KMS-11 (cell line): ENCODE results near the gene MAGI2.

Experiments
- H2AFZ ChIP-seq: fragments of 200-600 bp; sonication (generic); 2 replicates; pipeline ENCODE4 v1.6.1; 2016; ENCODE audit warnings: antibody characterized with exemption, mixed run types, low read depth
- H3K27ac ChIP-seq: fragments of 200-600 bp; sonication (generic); 2 replicates; pipeline ENCODE4 v1.6.1; 2016; ENCODE audit warnings: mild to moderate bottlenecking, mixed run types
- H3K27me3 ChIP-seq: fragments of 200-600 bp; sonication (generic); 2 replicates; pipeline ENCODE4 v1.6.1; 2017; ENCODE audit warnings: mild to moderate bottlenecking, low read depth, mixed run types, moderate library complexity; ENCODE audit not compliant: insufficient read depth
- H3K36me3 ChIP-seq: fragments of 200-600 bp; sonication (generic); 2 replicates; pipeline ENCODE4 v1.6.1; 2017; ENCODE audit warnings: mild to moderate bottlenecking, mixed run types; ENCODE audit not compliant: insufficient read depth
- H3K4me1 ChIP-seq: fragments of 200-600 bp; sonication (generic); 2 replicates; pipeline ENCODE4 v1.6.1; 2016; ENCODE audit warnings: mild to moderate bottlenecking, low read depth, mixed run types; ENCODE audit not compliant: poor library complexity, severe bottlenecking
- H3K4me2 ChIP-seq: fragments of 200-600 bp; sonication (generic); 2 replicates; pipeline ENCODE4 v1.7.0; 2016; ENCODE audit warnings: mild to moderate bottlenecking, mixed run types
- H3K4me3 ChIP-seq: fragments of 200-600 bp; sonication (generic); IDR thresholded peaks from 2 replicates; pipeline ENCODE4 v1.6.1; 2017; ENCODE audit warnings: low read depth, low read length, mixed read lengths; ENCODE audit not compliant: insufficient read depth
- H3K79me2 ChIP-seq: fragments of 200-600 bp; sonication (generic); 2 replicates; pipeline ENCODE4 v1.6.1; 2016; ENCODE audit warnings: low read depth, mixed run types; ENCODE audit not compliant: insufficient read depth
- H3K9ac ChIP-seq: fragments of 200-600 bp; sonication (generic); 2 replicates; pipeline ENCODE4 v1.6.1; 2016; ENCODE audit warnings: mild to moderate bottlenecking, mixed run types
- H4K20me1 ChIP-seq: fragments of 200-600 bp; sonication (generic); 2 replicates; pipeline ENCODE4 v1.6.1; 2016; ENCODE audit warnings: mild to moderate bottlenecking, mixed run types; ENCODE audit not compliant: insufficient read depth
- CTCF ChIP-seq: fragments of 200-600 bp; sonication (generic); conservative IDR thresholded peaks from 2 replicates; pipeline ENCODE4 v1.6.1; 2017; ENCODE audit warnings: low read depth, mild to moderate bottlenecking, antibody characterized with exemption, low read length, moderate library complexity, mixed read lengths

MAGI2 gene

GRCh38 chr7:79403451-79403850 lies 50.0 kb downstream of the MAGI2 start:
- TF ChIP-seq CTCF, result no peak
- Histone ChIP-seq H3K27me3 (no peaks in the 10 kb centered on the region), H3K27ac (no peak overlapping the region), H4K20me1 (no peaks in the 10 kb centered on the region), H2AFZ (no peak overlapping the region), H3K4me3 (no peak overlapping the region), H3K36me3 (no peaks in the 10 kb centered on the region), H3K4me1 (no peaks in the 10 kb centered on the region), H3K9ac (no peak overlapping the region), H3K4me2 (no peak overlapping the region), H3K79me2 (no peaks in the 10 kb centered on the region)

- H3K4me2 ChIP-seq, result no peak overlapping the region
- no peaks in the 10 kb centered on the region for H3K27me3 ChIP-seq
- no peak overlapping the region for H3K9ac ChIP-seq
- no peaks in the 10 kb centered on the region for H4K20me1 ChIP-seq
- H3K4me3 ChIP-seq, result no peak overlapping the region
- H3K79me2 ChIP-seq, result no peaks in the 10 kb centered on the region
- no peaks in the 10 kb centered on the region for H3K36me3 ChIP-seq
- H2AFZ ChIP-seq, result no peak overlapping the region
- H3K4me1 ChIP-seq, result no peaks in the 10 kb centered on the region
- TF ChIP-seq CTCF, result no peak
- no peak overlapping the region for H3K27ac ChIP-seq
Observed at GRCh38 chr7:79401254-79401653, 52.2 kb downstream of the MAGI2 start.

- H3K4me3 ChIP-seq, result no peak overlapping the region
- no peaks in the 10 kb centered on the region for H3K36me3 ChIP-seq
- H3K4me2 ChIP-seq, result no peak overlapping the region
- H3K79me2 ChIP-seq, result no peaks in the 10 kb centered on the region
- H3K4me1 ChIP-seq, result no peaks in the 10 kb centered on the region
- no peaks in the 10 kb centered on the region for H3K27me3 ChIP-seq
- no peak for TF ChIP-seq CTCF
- no peak overlapping the region for H2AFZ ChIP-seq
- H3K27ac ChIP-seq, result no peak overlapping the region
- no peaks in the 10 kb centered on the region for H4K20me1 ChIP-seq
- H3K9ac ChIP-seq, result no peak overlapping the region
Observed at GRCh38 chr7:79400222-79400621, 53.2 kb downstream of the MAGI2 start.

- Histone ChIP-seq H3K4me1 (no peaks in the 10 kb centered on the region), H4K20me1 (no peaks in the 10 kb centered on the region), H2AFZ (no peak overlapping the region), H3K4me2 (no peak overlapping the region), H3K9ac (no peak overlapping the region), H3K36me3 (no peaks in the 10 kb centered on the region), H3K79me2 (no peaks in the 10 kb centered on the region), H3K27me3 (no peaks in the 10 kb centered on the region), H3K4me3 (no peak overlapping the region), H3K27ac (no peak overlapping the region)
- TF ChIP-seq CTCF, result no peak
Observed at GRCh38 chr7:79398138-79398749, 55.2 kb downstream of the MAGI2 start.
